K562 (cell line): ENCODE data around the gene SELENOT. TPM values are rescaled to one million over a fixed set of nuclear protein-coding genes. Genes with fewer than 3 reads are reported as not detected.

ENCODE experiments used
- CBFA2T2 ChIP-seq: fragments of 450-650 bp; conservative IDR thresholded peaks from 2 replicates; pipeline ENCODE4 v1.6.1; 2017; ENCODE audit warnings: mild to moderate bottlenecking
- DACH1 ChIP-seq: fragments of 450-650 bp; IDR thresholded peaks from 2 replicates; pipeline ENCODE4 v1.6.1; 2018; ENCODE audit not compliant: partially characterized antibody
- DDX20 ChIP-seq: fragments of 450-650 bp; IDR thresholded peaks from 2 replicates; pipeline ENCODE4 v1.6.1; 2016; ENCODE audit warnings: missing genetic modification characterization, low read depth, mild to moderate bottlenecking, missing compliant biosample characterization, moderate library complexity
- FOXA3 ChIP-seq, 2 experiments: fragments of 450-650 bp in 1 of 2; sonication (generic) in 1 of 2; formaldehyde crosslinking; IDR thresholded peaks in 1 of 2; conservative IDR thresholded peaks in 1 of 2; 2 replicates each; pipeline versions ENCODE4 v1.4.0 to v1.8.0; 2020 to 2022; ENCODE audit warnings: mild to moderate bottlenecking in 2 of 2, missing genetic modification reagents in 1 of 2
- GATAD2A ChIP-seq: fragments of 450-650 bp; IDR thresholded peaks from 2 replicates; pipeline ENCODE4 v1.6.1; 2017
- GATAD2B ChIP-seq: fragments of 450-650 bp; IDR thresholded peaks from 2 replicates; pipeline ENCODE4 v1.6.1; 2017; ENCODE audit warnings: mild to moderate bottlenecking, borderline replicate concordance
- GTF2A2 ChIP-seq: IDR thresholded peaks from 2 replicates; pipeline ENCODE4 v1.6.1; 2016; ENCODE audit warnings: mild to moderate bottlenecking, missing genetic modification characterization, missing compliant biosample characterization
- ID3 ChIP-seq, 2 experiments: fragments of 250-450 bp in 1 of 2; fragments of 450-650 bp in 1 of 2; sonication (Bioruptor Pico) in 1 of 2; IDR thresholded peaks; 2 replicates each; pipeline versions ENCODE4 v1.6.1 to v1.8.0; 2016 to 2021; ENCODE audit warnings: mild to moderate bottlenecking in 2 of 2, moderate library complexity in 2 of 2, missing compliant biosample characterization in 1 of 2, missing genetic modification characterization in 1 of 2
- IRF9 ChIP-seq: fragments of 450-650 bp; IDR thresholded peaks from 2 replicates; pipeline ENCODE4 v1.6.1; 2016; ENCODE audit warnings: missing biosample characterization, missing genetic modification characterization
- KAT7 ChIP-seq: sonication (generic); formaldehyde crosslinking; IDR thresholded peaks from 2 replicates; pipeline ENCODE4 v1.8.0; 2022; ENCODE audit warnings: missing genetic modification reagents, mild to moderate bottlenecking, borderline replicate concordance
- KLF13 ChIP-seq: fragments of 450-650 bp; IDR thresholded peaks from 2 replicates; pipeline ENCODE4 v1.6.1; 2016; ENCODE audit warnings: missing genetic modification characterization, low read depth, mild to moderate bottlenecking, missing compliant biosample characterization, moderate library complexity, borderline replicate concordance
- NCOR1 ChIP-seq: fragments of 450-650 bp; IDR thresholded peaks from 2 replicates; pipeline ENCODE4 v1.6.1; 2016; ENCODE audit warnings: mild to moderate bottlenecking, moderate library complexity
- NFIC ChIP-seq: fragments of 450-650 bp; IDR thresholded peaks from 2 replicates; pipeline ENCODE4 v1.6.1; 2017; ENCODE audit warnings: mild to moderate bottlenecking, inconsistent platforms
- PHF8 ChIP-seq: fragments of 200-600 bp; sonication (generic); IDR thresholded peaks from 2 replicates; pipeline ENCODE4 v1.6.1; 2012; ENCODE audit warnings: mixed run types, mild to moderate bottlenecking, inconsistent platforms, low read length, moderate library complexity, borderline replicate concordance
- RNF2 ChIP-seq: sonication (generic); IDR thresholded peaks from 2 replicates; pipeline ENCODE4 v1.6.1; 2016
- STAT5B ChIP-seq: fragments of 250-450 bp; sonication (Bioruptor Pico); IDR thresholded peaks from 2 replicates; pipeline ENCODE4 v1.8.0; 2021; ENCODE audit warnings: mild to moderate bottlenecking, inconsistent platforms
- TAF1 ChIP-seq: IDR thresholded peaks from 2 replicates; pipeline ENCODE4 v1.6.1; 2011; ENCODE audit warnings: mild to moderate bottlenecking, low read length, moderate library complexity; ENCODE audit not compliant: insufficient read depth, control insufficient read depth, severe bottlenecking; ENCODE audit errors: extremely low read depth
- TEAD1 ChIP-seq, 2 experiments: fragments of 450-650 bp in 1 of 2; sonication (generic) in 1 of 2; formaldehyde crosslinking; IDR thresholded peaks; 2 replicates each; pipeline versions ENCODE4 v1.4.0 to v1.8.0; 2020 to 2022; ENCODE audit warnings: mild to moderate bottlenecking in 2 of 2, missing genetic modification reagents in 1 of 2
- ZC3H8 ChIP-seq: fragments of 450-650 bp; IDR thresholded peaks from 2 replicates; pipeline ENCODE4 v1.6.1; 2017
- ZNF175 ChIP-seq: fragments of 200-800 bp; sonication (Bioruptor generic); IDR thresholded peaks from 2 replicates; pipeline ENCODE4 v1.6.1; 2016; ENCODE audit warnings: low read depth, mild to moderate bottlenecking, missing genetic modification characterization, missing compliant biosample characterization
- ZNF197 ChIP-seq: fragments of 200-800 bp; sonication (Bioruptor generic); IDR thresholded peaks from 2 replicates; pipeline ENCODE4 v1.6.1; 2016; ENCODE audit warnings: low read depth, missing genetic modification characterization, missing compliant biosample characterization
- ZNF277 ChIP-seq: fragments of 250-450 bp; sonication (Bioruptor Pico); IDR thresholded peaks from 2 replicates; pipeline ENCODE4 v1.8.0; 2022; ENCODE audit warnings: inconsistent platforms, mild to moderate bottlenecking, moderate library complexity, borderline replicate concordance
- ZNF311 ChIP-seq: fragments of 250-450 bp; sonication (Bioruptor Pico); IDR thresholded peaks from 2 replicates; pipeline ENCODE4 v1.4.0; 2020; ENCODE audit warnings: mild to moderate bottlenecking, moderate library complexity
- ZNF316 ChIP-seq: fragments of 450-650 bp; IDR thresholded peaks from 2 replicates; pipeline ENCODE4 v1.6.1; 2016
- ZZZ3 ChIP-seq: fragments of 450-650 bp; IDR thresholded peaks from 2 replicates; pipeline ENCODE4 v1.6.1; 2016; ENCODE audit warnings: antibody characterized with exemption, mild to moderate bottlenecking, moderate library complexity
- polyA plus RNA-seq, 8 experiments: library from polyadenylated mRNA; depleted of rRNA in 4 of 8; stranded (reverse) in 5 of 8; unstranded in 3 of 8; fragments of >200 nt; fragmentation: Nextera tagmentation in 2 of 8; fragmentation: Illumina TruSeq in 1 of 8; extraction: Ambion mirVana in 2 of 8; extraction: Trizol in 1 of 8; gene quantifications; 2 replicates each; pipeline versions ENCODE4 v1.2.1 to v1.2.3, GENCODE V29; 2011 to 2014; ENCODE audit warnings: inconsistent platforms in 1 of 8, missing spikeins in 1 of 8
- total RNA-seq, 7 experiments: library from RNA; depleted of rRNA in 6 of 7; stranded (reverse); fragments of >200 nt in 6 of 7; fragmentation: Illumina TruSeq in 2 of 7; extraction: Trizol in 2 of 7; gene quantifications; 2 replicates each; pipeline versions ENCODE4 v1.2.1 to v1.2.3, GENCODE V29; 2011 to 2021; ENCODE audit warnings: low replicate concordance in 1 of 7
- TF ChIP-seq, protein P1 (sequence below): sonication (generic); formaldehyde crosslinking; IDR thresholded peaks from 2 replicates; pipeline ENCODE4 v1.5.0; 2020; ENCODE audit warnings: missing genetic modification reagents

SELENOT gene
- total and polyA plus RNA-seq, 9 of the 15 experiments (the other 6 are each of a cell fraction or from before 2014, with no cell fraction given), result 33.0 to 411 (median 91.9) TPM

DNA sequence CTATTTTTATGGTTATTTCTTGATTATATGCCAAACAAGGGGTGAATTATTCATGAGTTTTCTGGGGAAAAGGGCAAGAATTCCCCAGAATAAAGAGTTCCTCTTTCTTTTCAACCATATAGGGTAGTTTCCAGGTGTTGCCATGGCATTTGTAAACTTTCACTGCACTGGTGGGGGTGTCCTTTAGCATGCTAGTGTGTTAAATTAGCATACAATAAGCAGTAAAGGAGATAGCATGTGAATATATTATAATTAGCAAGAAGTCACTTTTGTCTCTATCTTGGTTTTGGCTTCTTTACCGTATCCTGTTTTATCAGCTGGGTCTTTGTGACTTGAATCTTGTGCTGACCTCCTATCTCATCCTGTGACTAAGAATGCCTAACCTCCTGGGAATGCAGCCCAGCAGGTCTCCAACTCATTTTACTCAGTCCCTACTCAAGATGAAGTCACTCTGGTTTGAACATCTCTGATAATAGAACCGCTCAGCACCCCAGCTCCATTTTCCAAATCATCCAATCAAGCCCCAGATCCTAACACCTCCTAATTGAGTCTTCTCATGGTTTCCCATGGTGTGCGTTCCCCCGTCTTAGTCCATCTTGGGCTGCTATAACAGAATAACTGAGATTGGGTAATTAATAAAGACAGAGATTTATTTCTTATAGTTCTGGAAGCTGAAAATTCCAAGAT, 3.4 kb upstream of the SELENOT start (continued):
- no peak for TF ChIP-seq ZNF316
- no peak for TF ChIP-seq GATAD2A
- no peak for TF ChIP-seq ZNF277 (CRISPR knock-in tag)
- TF ChIP-seq DACH1, result peak; percentile 5
- TF ChIP-seq ID3 (CRISPR knock-in tag; IDR thresholded peaks at IDR 0.05), result no peak
- TF ChIP-seq ID3 (tag; IDR thresholded peaks at IDR 0.05), result peak; percentile 91
- peak; percentile 63; the same call in 1 of the 2 replicates for TF ChIP-seq ZNF197 (CRISPR knock-in tag)
- TF ChIP-seq GATAD2B, result 0 out of 2 replicates have a peak, but pooled peaks have one; percentile 35
- TF ChIP-seq KAT7 (CRISPR knock-in tag), result no peak
- peak; percentile 50 for TF ChIP-seq CBFA2T2
- peak; percentile 14 for TF ChIP-seq TAF1
- TF ChIP-seq ZNF311 (CRISPR knock-in tag), result peak; percentile 94
- TF ChIP-seq FOXA3 (CRISPR knock-in tag; conservative IDR thresholded peaks at IDR 0.05 in 1 of 2, IDR thresholded peaks at IDR 0.05 in 1 of 2), result peak in 1 of 2 experiments; percentile 53; a peak in 1 of 4 replicates
- peak in 1 of 2 experiments; percentile 83; a peak in 2 of 4 replicates for TF ChIP-seq TEAD1 (CRISPR knock-in tag; IDR thresholded peaks at IDR 0.05)
- TF ChIP-seq STAT5B (CRISPR knock-in tag), result no peak
- TF ChIP-seq ZZZ3, result no peak
- TF ChIP-seq, protein P1, sequence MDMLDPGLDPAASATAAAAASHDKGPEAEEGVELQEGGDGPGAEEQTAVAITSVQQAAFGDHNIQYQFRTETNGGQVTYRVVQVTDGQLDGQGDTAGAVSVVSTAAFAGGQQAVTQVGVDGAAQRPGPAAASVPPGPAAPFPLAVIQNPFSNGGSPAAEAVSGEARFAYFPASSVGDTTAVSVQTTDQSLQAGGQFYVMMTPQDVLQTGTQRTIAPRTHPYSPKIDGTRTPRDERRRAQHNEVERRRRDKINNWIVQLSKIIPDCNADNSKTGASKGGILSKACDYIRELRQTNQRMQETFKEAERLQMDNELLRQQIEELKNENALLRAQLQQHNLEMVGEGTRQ (CRISPR knock-in tag), result no peak
- no peak for TF ChIP-seq RNF2
- no peak for TF ChIP-seq NCOR1
- peak; percentile 80; the same call in 1 of the 2 replicates for TF ChIP-seq GTF2A2 (tag)
- peak; percentile 60 for TF ChIP-seq IRF9 (tag)
- TF ChIP-seq NFIC, result no peak
- TF ChIP-seq ZNF175 (CRISPR knock-in tag), result peak; percentile 83; the same call in 1 of the 2 replicates
- no peak for TF ChIP-seq PHF8
- TF ChIP-seq DDX20, result peak; percentile 81
- no peak for TF ChIP-seq ZC3H8
- peak; percentile 50; the same call in 1 of the 2 replicates for TF ChIP-seq KLF13 (tag)
